Heart left ventricle (tissue), 16 donors: ENCODE results near the gene DNAI1. TPM values are rescaled to one million over a fixed set of nuclear protein-coding genes. Genes with fewer than 3 reads are reported as not detected.

Source experiments
- ATAC-seq, 4 donors: fragments of 200-7000 bp; cut with Tn5 transposase; one replicate each; pipeline ENCODE4 v1.9.1; 2020 to 2022; ENCODE audit warnings: moderate library complexity in 4 of 4, mild to moderate bottlenecking in 3 of 4, moderate number of reproducible peaks in 1 of 4
- DNase-seq, 5 donors: peaks; one replicate each; pipeline ENCODE4 v3.0.0-alpha.2; 2020
- H3K27ac ChIP-seq, 12 donors: fragments of 200-600 bp; sonication (generic) in 4 of 12; one replicate each; pipeline versions ENCODE4 v1.5.0 to v1.8.0; 2016 to 2022; ENCODE audit warnings: mild to moderate bottlenecking in 2 of 12
- H3K27me3 ChIP-seq, 9 donors: fragments of 200-600 bp; sonication (generic) in 2 of 9; one replicate each; pipeline versions ENCODE4 v1.5.1 to v1.8.0; 2016 to 2022; ENCODE audit warnings: mild to moderate bottlenecking in 3 of 9
- H3K36me3 ChIP-seq, 9 donors: fragments of 200-600 bp; sonication (generic) in 2 of 9; one replicate each; pipeline versions ENCODE4 v1.5.0 to v1.8.0; 2018 to 2022; ENCODE audit warnings: mild to moderate bottlenecking in 2 of 9
- H3K4me1 ChIP-seq, 12 donors: fragments of 200-600 bp; sonication (generic) in 4 of 12; one replicate each; pipeline versions ENCODE4 v1.5.0 to v1.8.0; 2016 to 2022; ENCODE audit warnings: mild to moderate bottlenecking in 3 of 12
- H3K4me3 ChIP-seq, 12 donors: fragments of 200-600 bp; sonication (generic) in 4 of 12; one replicate each; pipeline versions ENCODE4 v1.5.0 to v1.8.0; 2017 to 2022; ENCODE audit warnings: mild to moderate bottlenecking in 9 of 12, moderate library complexity in 4 of 12
- H3K9me3 ChIP-seq, 12 donors: fragments of 200-600 bp; sonication (generic) in 4 of 12; one replicate each; pipeline versions ENCODE4 v1.5.0 to v1.8.0; 2016 to 2022; ENCODE audit warnings: mild to moderate bottlenecking in 1 of 12
- POLR2A ChIP-seq, 2 donors: fragments of 450-650 bp; IDR thresholded peaks; one replicate each; pipeline ENCODE4 v1.6.1; 2017; ENCODE audit warnings: antibody characterized with exemption in 2 of 2, mild to moderate bottlenecking in 2 of 2, moderate library complexity in 2 of 2
- WGBS, 4 donors: extraction: QIAGEN DNeasy Blood & Tissue Kit in 2 of 4; methylation state at CpG; one replicate each; pipeline versions ENCODE4 v1.1.5 to v1.1.7; 2013 to 2018; 5-methylcytosine and 5-hydroxymethylcytosine counted together
- intact Hi-C, 10 donors: fragments of 100-400 bp; cut with DNase I; formaldehyde crosslinking; loops; one replicate each; pipeline versions ENCODE4 v1.11.1 to v1.14.2; 2022
- polyA plus RNA-seq, 2 donors: library from polyadenylated mRNA; stranded (reverse); fragments of 200-250 nt; gene quantifications; one replicate each; pipeline ENCODE4 v1.2.3, GENCODE V29; 2013
- total RNA-seq, 9 donors: library from RNA; depleted of rRNA in 2 of 9; stranded (reverse); fragments of >200 nt in 2 of 9; fragmentation: NEBNext Ultra II Directional in 3 of 9; extraction: Animal tissue kit (Norgen Biotek cat#: 25700) in 3 of 9; gene quantifications; one replicate each; pipeline versions ENCODE4 v1.1.0 to v1.2.4, GENCODE V29; 2016 to 2023
- TF ChIP-seq, protein P1 (sequence below), 12 donors: fragments of 200-600 bp; sonication (generic) in 4 of 12; IDR thresholded peaks; one replicate each; pipeline versions ENCODE4 v1.5.0 to v1.8.0; 2018 to 2022; ENCODE audit warnings: antibody characterized with exemption in 12 of 12, mild to moderate bottlenecking in 5 of 12
- donor health status: ischemic (EF 13 %, LVEDD 7.1; RV severe dilation, severe dysfunction).
- donor health status: healthy with polysubstance abuse.
- donor health status: DM: no; HTN: yes; CAD: no.
- donor health status: DM: no; HTN: no; CAD: no.
- donor health status: ischemic (EF 25% LVEDD 6.9; RV normal size, moderate dysfunction).
- donor health status: ischemic (EF 25% LVEDD 5.7; RV mildly dilated, moderate dysfunction).
- donor health status: healthy.
- donor health status: DM: yes; HTN: yes; CAD: no.
- donor health status: ischemic (EF 35%, LVEDD 5.7; RV mildly dilated, moderate dysfunction).
- donor health status: nonischemic (EF 11% LVEDD 7.7; RV severe dilation, severe dysfunction).
- donor health status: DM: yes; HTN: yes; CAD: no.
- donor health status: PGD.
- donor health status: ischemic (EF 29% LVEDD 5.4; RV normal size, mild dysfunction).
- donor health status: nonischemic (EF 23%, LVEDD 6.1; RV moderate dilation, normal function).

The DNAI1 gene
- total and polyA plus RNA-seq, 11 donors = 0.36 to 0.86 (median 0.43) TPM; not detected in 8

DNA sequence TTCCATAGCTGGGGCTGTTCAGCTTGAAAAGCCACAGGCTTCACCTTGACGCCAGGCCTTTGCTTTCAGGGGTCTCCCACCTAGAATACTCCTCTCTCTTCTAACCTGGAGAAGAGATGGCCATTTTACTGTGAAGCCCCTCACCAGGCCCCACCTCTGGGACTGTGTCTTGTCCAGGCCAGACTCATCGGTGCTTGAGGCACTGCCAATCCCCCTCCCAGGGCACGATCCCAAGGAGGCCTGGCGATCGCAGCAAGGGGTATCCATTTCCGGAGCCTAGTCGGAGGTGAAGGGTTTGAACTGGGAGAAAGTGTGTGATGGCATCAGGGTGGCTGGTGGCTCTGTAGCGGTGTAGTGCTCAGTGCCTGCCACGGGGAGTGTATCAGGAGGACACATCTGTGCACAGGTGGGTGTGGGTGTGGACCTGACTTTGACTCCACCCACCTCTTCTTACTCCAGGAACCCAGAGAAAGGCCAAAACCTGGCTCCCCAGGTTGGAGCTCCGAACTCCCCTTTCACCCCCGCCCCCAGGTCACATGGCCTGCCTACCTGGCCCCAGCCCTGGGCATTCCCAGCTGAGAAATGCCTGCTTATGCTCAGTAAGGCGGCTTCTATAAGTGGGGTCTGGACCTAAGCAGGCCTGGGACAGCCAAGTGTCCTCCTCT, 91.5 kb downstream of the DNAI1 start:
- TF ChIP-seq, protein P1, sequence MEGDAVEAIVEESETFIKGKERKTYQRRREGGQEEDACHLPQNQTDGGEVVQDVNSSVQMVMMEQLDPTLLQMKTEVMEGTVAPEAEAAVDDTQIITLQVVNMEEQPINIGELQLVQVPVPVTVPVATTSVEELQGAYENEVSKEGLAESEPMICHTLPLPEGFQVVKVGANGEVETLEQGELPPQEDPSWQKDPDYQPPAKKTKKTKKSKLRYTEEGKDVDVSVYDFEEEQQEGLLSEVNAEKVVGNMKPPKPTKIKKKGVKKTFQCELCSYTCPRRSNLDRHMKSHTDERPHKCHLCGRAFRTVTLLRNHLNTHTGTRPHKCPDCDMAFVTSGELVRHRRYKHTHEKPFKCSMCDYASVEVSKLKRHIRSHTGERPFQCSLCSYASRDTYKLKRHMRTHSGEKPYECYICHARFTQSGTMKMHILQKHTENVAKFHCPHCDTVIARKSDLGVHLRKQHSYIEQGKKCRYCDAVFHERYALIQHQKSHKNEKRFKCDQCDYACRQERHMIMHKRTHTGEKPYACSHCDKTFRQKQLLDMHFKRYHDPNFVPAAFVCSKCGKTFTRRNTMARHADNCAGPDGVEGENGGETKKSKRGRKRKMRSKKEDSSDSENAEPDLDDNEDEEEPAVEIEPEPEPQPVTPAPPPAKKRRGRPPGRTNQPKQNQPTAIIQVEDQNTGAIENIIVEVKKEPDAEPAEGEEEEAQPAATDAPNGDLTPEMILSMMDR (IDR thresholded peaks at IDR 0.05) = no peak
- TF ChIP-seq POLR2A (IDR thresholded peaks at IDR 0.05) = no peak
- Histone ChIP-seq H3K9me3 (no peaks in the 10 kb centered on the region), H3K4me1 (peaks cover 0 to 5% (median 0%) of the 10 kb centered on the region in 12 donors), H3K27ac (no peak overlapping the region), H3K36me3 (no peaks in the 10 kb centered on the region), H3K27me3 (no peaks in the 10 kb centered on the region), H3K4me3 (no peak overlapping the region)
- DNase-seq = peak in 1 of 5 donors; percentile 10
- intact Hi-C loops = no loop called here
- no peak for ATAC-seq
- WGBS, 4 donors = 85 to 93% (median 89%) methylated on average over 11 to 12 of the region's 12 CpGs

DNA sequence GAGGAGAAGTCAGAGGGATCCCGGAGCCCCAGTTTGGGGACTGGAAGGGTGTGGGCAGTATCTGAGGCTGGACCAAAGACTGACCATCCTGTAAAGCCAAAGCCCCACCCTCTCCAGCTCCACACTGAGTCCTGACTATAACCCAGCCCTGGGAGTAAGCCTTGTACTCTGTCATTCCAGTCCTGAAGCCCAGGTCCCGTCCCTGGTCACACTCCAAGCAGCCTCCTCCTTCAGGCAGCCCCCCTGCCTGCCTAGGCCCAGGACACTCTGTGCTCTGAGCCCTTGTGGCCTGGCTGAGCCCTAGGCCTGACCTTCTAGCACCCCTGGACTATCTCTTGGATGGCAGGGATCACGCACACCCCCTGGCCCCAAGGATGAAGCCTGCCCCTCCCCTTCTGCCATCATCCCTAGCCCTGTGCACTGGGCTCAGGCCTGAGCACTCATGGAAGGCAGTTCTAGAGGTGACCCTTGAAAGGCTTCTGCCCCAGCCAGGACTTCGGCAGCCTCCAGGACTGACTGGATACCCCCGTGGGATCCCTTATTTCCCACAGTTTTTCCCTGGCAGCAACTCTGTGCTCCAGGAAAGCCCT, 92.2 kb downstream of the DNAI1 start:
- DNase-seq (peak in 1 of 5 donors; percentile 12), ATAC-seq (no peak)
- Histone ChIP-seq H3K36me3 (no peaks in the 10 kb centered on the region), H3K4me1 (peaks cover 0 to 5% (median 0%) of the 10 kb centered on the region in 12 donors), H3K27me3 (no peaks in the 10 kb centered on the region), H3K9me3 (no peaks in the 10 kb centered on the region), H3K4me3 (no peak overlapping the region), H3K27ac (no peak overlapping the region)
- TF ChIP-seq POLR2A (IDR thresholded peaks at IDR 0.05) = no peak
- TF ChIP-seq, protein P1 (IDR thresholded peaks at IDR 0.05) = no peak
- intact Hi-C loops = no loop called here
- 77 to 90% (median 83%) methylated on average over 5 of the region's 5 CpGs for WGBS, 4 donors

DNA sequence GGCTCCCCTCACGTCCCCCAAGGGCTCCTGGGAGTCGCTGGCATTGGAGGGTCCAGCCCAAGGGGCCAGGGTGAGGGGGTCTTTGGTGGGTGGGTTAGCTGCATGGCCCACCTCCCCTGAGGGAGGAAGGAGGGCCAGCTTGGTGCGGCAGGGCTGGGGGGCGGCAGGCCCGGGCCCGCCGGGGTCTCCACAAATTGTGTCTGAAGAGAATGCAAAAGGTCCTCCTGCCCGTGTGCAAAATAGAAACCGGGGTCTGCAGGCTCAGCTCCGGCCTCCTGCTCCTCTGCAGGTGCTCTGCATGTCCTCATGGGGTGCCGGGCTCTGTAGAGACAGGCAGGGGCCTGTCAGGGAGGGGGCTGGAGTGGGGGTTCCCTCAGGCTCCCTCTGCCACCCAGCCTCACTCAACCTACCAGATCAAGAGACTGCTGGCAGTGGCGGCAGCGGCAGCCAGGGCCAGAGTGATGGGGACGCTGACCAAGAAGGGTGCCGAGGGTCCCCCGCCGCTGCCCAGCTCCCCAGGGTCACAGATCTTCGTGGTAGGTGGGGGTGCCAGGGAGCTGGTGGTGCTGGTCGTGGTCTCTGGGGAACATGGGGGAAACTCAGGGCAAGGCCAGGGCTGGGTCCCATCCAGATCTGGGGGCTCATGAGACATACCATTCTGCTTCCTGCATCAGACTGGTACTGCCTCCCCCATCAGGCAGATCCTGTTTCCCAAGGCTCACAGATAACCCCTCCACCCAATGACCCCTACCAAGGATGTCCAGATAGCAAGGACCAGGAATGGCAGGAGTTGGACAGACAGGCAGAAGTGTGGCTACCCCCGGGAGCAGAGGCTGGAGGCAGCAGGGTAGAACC, 93.4 kb downstream of the DNAI1 start:
- WGBS, 4 donors = 91 to 94% (median 91%) methylated on average over 15 to 20 of the region's 20 CpGs
- TF ChIP-seq, protein P1 (IDR thresholded peaks at IDR 0.05) = no peak
- TF ChIP-seq POLR2A (IDR thresholded peaks at IDR 0.05) = no peak
- no peaks in the 10 kb centered on the region for H3K27me3 ChIP-seq
- no peaks in the 10 kb centered on the region for H3K36me3 ChIP-seq
- intact Hi-C loops = no loop called here
- H3K9me3 ChIP-seq = no peaks in the 10 kb centered on the region
- no peak overlapping the region for H3K4me3 ChIP-seq
- H3K4me1 ChIP-seq = peaks cover 0 to 5% (median 0%) of the 10 kb centered on the region in 12 donors
- ATAC-seq = no peak
- no peak for DNase-seq
- H3K27ac ChIP-seq = no peak overlapping the region

DNA sequence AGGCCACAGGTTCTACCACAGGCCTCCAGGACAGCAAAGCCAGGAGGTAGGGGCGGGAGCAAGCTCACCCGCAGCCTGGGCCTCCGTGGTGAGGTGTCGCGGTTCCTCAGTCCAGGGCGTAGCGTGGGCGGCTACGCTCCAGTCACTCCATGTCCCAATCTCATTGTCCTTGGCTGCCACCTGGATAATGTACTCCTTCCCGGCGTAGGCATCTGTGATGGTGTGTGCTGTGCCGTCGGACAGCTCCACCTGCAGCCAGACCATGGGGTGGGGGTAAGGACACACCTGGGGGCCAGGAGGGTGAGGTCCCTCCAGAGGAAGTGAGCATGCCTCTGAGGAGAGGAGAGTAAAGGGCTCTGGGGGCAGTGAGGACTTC, 94.0 kb downstream of the DNAI1 start:
- Histone ChIP-seq H3K36me3 (no peaks in the 10 kb centered on the region), H3K4me3 (no peak overlapping the region), H3K27me3 (no peaks in the 10 kb centered on the region), H3K4me1 (peaks cover 0 to 5% (median 0%) of the 10 kb centered on the region in 12 donors), H3K27ac (no peak overlapping the region), H3K9me3 (no peaks in the 10 kb centered on the region)
- WGBS, 4 donors = 87 to 95% (median 93%) methylated on average over 8 to 13 of the region's 13 CpGs
- DNase-seq = no peak
- TF ChIP-seq, protein P1 (IDR thresholded peaks at IDR 0.05) = no peak
- TF ChIP-seq POLR2A (IDR thresholded peaks at IDR 0.05) = no peak
- ATAC-seq = no peak
- intact Hi-C loops = no loop called here
